IMR-90 (cell line): Measurements from ENCODE around the gene CCNQ. TPM values are rescaled to one million over a fixed set of nuclear protein-coding genes. Genes with fewer than 3 reads are reported as not detected.

Experiments used
- ATAC-seq: fragments of 200-7000 bp; cut with Tn5 transposase; 2 replicates; pipeline ENCODE4 v1.9.1; 2020; ENCODE audit warnings: low read depth, mild to moderate bottlenecking, moderate library complexity
- BruUV-seq: library from RNA; stranded (reverse); fragments of 400-500 nt; replicated peaks from 2 replicates; lab custom pipeline; 2021; lab: Mats Ljungman, UMichigan
- CTCF ChIA-PET: fragments of 300-600 bp; formaldehyde crosslinking; extraction: SDS; loops from one replicate; lab custom pipeline; 2021; ENCODE audit warnings: antibody characterized with exemption; lab: Yijun Ruan, JAX
- POLR2A ChIA-PET: fragments of 300-600 bp; sonication (Branson Sonifier 250); formaldehyde crosslinking; loops from one replicate; lab custom pipeline; 2022; ENCODE audit warnings: antibody characterized with exemption; ENCODE audit not compliant: unreplicated experiment; lab: Charles Lee
- DNase-seq: peaks from one replicate; pipeline ENCODE4 v3.0.0; 2013
- H2AFZ ChIP-seq: replicated peaks from 2 replicates; pipeline ENCODE3; 2013; ENCODE audit warnings: low read length, mild to moderate bottlenecking; ENCODE audit not compliant: poor library complexity
- H2AK5ac ChIP-seq: 2 replicates; pipeline ENCODE4 v1.6.1; 2013; ENCODE audit warnings: low read depth, low read length, inconsistent platforms
- H2AK9ac ChIP-seq: replicated peaks from 2 replicates; pipeline ENCODE3; 2013; ENCODE audit warnings: mild to moderate bottlenecking, low read depth, low read length, moderate library complexity; ENCODE audit not compliant: poor library complexity
- H2BK120ac ChIP-seq: 2 replicates; pipeline ENCODE4 v1.6.1; 2013; ENCODE audit warnings: low read depth, low read length, inconsistent platforms
- H2BK15ac ChIP-seq: 3 replicates; pipeline ENCODE4 v1.6.1; 2013; ENCODE audit warnings: low read depth, low read length, inconsistent platforms
- H2BK20ac ChIP-seq: 2 replicates; pipeline ENCODE4 v1.6.1; 2013; ENCODE audit warnings: low read depth, mild to moderate bottlenecking, inconsistent platforms, low read length, moderate library complexity
- H2BK5ac ChIP-seq: 2 replicates; pipeline ENCODE4 v1.6.1; 2013; ENCODE audit warnings: mild to moderate bottlenecking, low read depth, low read length, inconsistent platforms; ENCODE audit not compliant: poor library complexity, severe bottlenecking
- H3K14ac ChIP-seq: replicated peaks from 2 replicates; pipeline ENCODE4 v1.6.1; 2013; ENCODE audit warnings: low read depth, low read length, inconsistent platforms
- H3K18ac ChIP-seq: 2 replicates; pipeline ENCODE4 v1.6.1; 2013; ENCODE audit warnings: low read depth, low read length, control low read depth
- H3K23ac ChIP-seq: 2 replicates; pipeline ENCODE4 v1.6.1; 2013; ENCODE audit warnings: low read depth, low read length, inconsistent platforms
- H3K27ac ChIP-seq: 2 replicates; pipeline ENCODE4 v1.5.1; 2013; ENCODE audit warnings: mild to moderate bottlenecking, control low read depth, low read length; ENCODE audit not compliant: insufficient read depth
- H3K27me3 ChIP-seq: 2 replicates; pipeline ENCODE4 v1.6.1; 2013; ENCODE audit warnings: low read length; ENCODE audit not compliant: control insufficient read depth, insufficient read depth
- H3K36me3 ChIP-seq: 2 replicates; pipeline ENCODE4 v1.6.1; 2013; ENCODE audit warnings: low read length, mixed read lengths; ENCODE audit not compliant: control insufficient read depth, insufficient read depth
- H3K4ac ChIP-seq: 2 replicates; pipeline ENCODE4 v1.6.1; 2013; ENCODE audit warnings: low read depth, low read length, inconsistent platforms
- H3K4me1 ChIP-seq: 2 replicates; pipeline ENCODE4 v1.6.1; 2013; ENCODE audit warnings: low read length, mixed read lengths; ENCODE audit not compliant: control insufficient read depth, insufficient read depth
- H3K4me2 ChIP-seq: 2 replicates; pipeline ENCODE4 v1.6.1; 2013; ENCODE audit warnings: low read depth, mild to moderate bottlenecking, control low read depth, low read length, moderate library complexity
- H3K4me3 ChIP-seq: 2 replicates; pipeline ENCODE4 v1.5.1; 2013; ENCODE audit warnings: low read depth, mild to moderate bottlenecking, control low read depth, low read length, moderate library complexity; ENCODE audit not compliant: insufficient read depth
- H3K56ac ChIP-seq: 2 replicates; pipeline ENCODE4 v1.6.1; 2013; ENCODE audit warnings: low read length, inconsistent platforms; ENCODE audit not compliant: insufficient read depth; ENCODE audit errors: extremely low read depth
- H3K79me1 ChIP-seq, 2 experiments: 2 replicates each; pipeline ENCODE4 v1.6.1; 2013; ENCODE audit warnings: low read length in 2 of 2, inconsistent platforms in 1 of 2, low read depth in 1 of 2
- H3K9ac ChIP-seq: 2 replicates; pipeline ENCODE4 v1.6.1; 2013; ENCODE audit warnings: low read depth, low read length, control low read depth
- H3K9me1 ChIP-seq: 2 replicates; pipeline ENCODE4 v1.6.1; 2013; ENCODE audit warnings: low read length, inconsistent platforms; ENCODE audit not compliant: insufficient read depth
- H3K9me3 ChIP-seq: 2 replicates; pipeline ENCODE4 v1.6.1; 2013; ENCODE audit warnings: low read length; ENCODE audit not compliant: control insufficient read depth, insufficient read depth
- H4K20me1 ChIP-seq: 2 replicates; pipeline ENCODE4 v1.6.1; 2013; ENCODE audit warnings: low read length, inconsistent platforms; ENCODE audit not compliant: insufficient read depth
- H4K5ac ChIP-seq: 2 replicates; pipeline ENCODE4 v1.6.1; 2013; ENCODE audit warnings: mild to moderate bottlenecking, low read depth, low read length, control low read depth
- H4K8ac ChIP-seq, 2 experiments: 2 replicates each; pipeline ENCODE4 v1.6.1; 2013; ENCODE audit warnings: low read depth in 2 of 2, low read length in 2 of 2, control low read depth in 1 of 2, inconsistent platforms in 1 of 2
- H4K91ac ChIP-seq: 2 replicates; pipeline ENCODE4 v1.6.1; 2013; ENCODE audit warnings: low read depth, low read length, inconsistent platforms; ENCODE audit not compliant: insufficient read depth
- CHD1 ChIP-seq: IDR thresholded peaks from 2 replicates; pipeline ENCODE4 v1.6.1; 2012; ENCODE audit warnings: low read depth, low read length, improper control_type of control experiment
- FOS ChIP-seq: fragments of 150-350 bp; IDR thresholded peaks from 2 replicates; pipeline ENCODE4 v1.6.1; 2016; ENCODE audit warnings: low read depth, low read length
- MAFK ChIP-seq: IDR thresholded peaks from 2 replicates; pipeline ENCODE4 v1.6.1; 2012; ENCODE audit warnings: low read depth, low read length, improper control_type of control experiment
- NFE2L2 ChIP-seq: fragments of 150-350 bp; IDR thresholded peaks from 2 replicates; pipeline ENCODE4 v1.6.1; 2016; ENCODE audit warnings: low read depth, mild to moderate bottlenecking, low read length
- POLR2A ChIP-seq: IDR thresholded peaks from 2 replicates; pipeline ENCODE4 v1.6.1; 2012; ENCODE audit warnings: mild to moderate bottlenecking, low read depth, low read length
- RCOR1 ChIP-seq: IDR thresholded peaks from 2 replicates; pipeline ENCODE4 v1.6.1; 2012; ENCODE audit warnings: mild to moderate bottlenecking, low read length, improper control_type of control experiment; ENCODE audit not compliant: insufficient replicate concordance
- RFX5 ChIP-seq: IDR thresholded peaks from 2 replicates; pipeline ENCODE4 v1.8.0; 2012; ENCODE audit warnings: low read depth, mild to moderate bottlenecking, low read length, moderate library complexity
- SMC3 ChIP-seq: fragments of 150-350 bp; IDR thresholded peaks from 2 replicates; pipeline ENCODE4 v1.6.1; 2016; ENCODE audit warnings: low read depth, mild to moderate bottlenecking, antibody characterized with exemption, low read length, moderate library complexity
- WGBS, 2 experiments: methylation state at CpG; one replicate each; pipeline versions ENCODE4 v1.1.5 to v1.1.7; 2013; ENCODE audit warnings: missing lambda C conversion rate in 2 of 2; ENCODE audit not compliant: insufficient read length in 1 of 2; ENCODE audit errors: extremely low coverage in 2 of 2; 5-methylcytosine and 5-hydroxymethylcytosine counted together
- dilution Hi-C: fragments of 300-500 bp; cut with HindIII; formaldehyde crosslinking; loops from one replicate; pipeline ENCODE4 v1.14.3; 2018; ENCODE audit warnings: low sequenced_read_pairs; ENCODE audit not compliant: unreplicated experiment
- in situ Hi-C: fragments of 300-500 bp; cut with MboI; formaldehyde crosslinking; loops from 3 replicates; pipeline ENCODE4 v1.14.3; 2019; ENCODE audit warnings: low sequenced_read_pairs, inconsistent platforms, mixed read lengths
- intact Hi-C: fragments of 100-400 bp; cut with micrococcal nuclease; formaldehyde crosslinking; loops from 2 replicates; pipeline ENCODE4 v1.10.0; 2022
- polyA plus RNA-seq, 3 experiments: library from polyadenylated mRNA; depleted of rRNA; stranded (reverse); fragments of >200 nt; gene quantifications; 2 replicates each; pipeline ENCODE4 v1.2.3, GENCODE V29; 2012; ENCODE audit warnings: low replicate concordance in 1 of 3
- total RNA-seq: library from RNA; depleted of rRNA; stranded (reverse); fragments of >200 nt; gene quantifications from 2 replicates; pipeline ENCODE4 v1.2.3, GENCODE V29; 2012
- TF ChIP-seq, protein P1 (sequence below): conservative IDR thresholded peaks from 2 replicates; pipeline ENCODE4 v1.5.1; 2012; ENCODE audit warnings: mild to moderate bottlenecking, low read depth, low read length, improper control_type of control experiment
- TF ChIP-seq, protein P2 (sequence below): fragments of 150-350 bp; IDR thresholded peaks from 2 replicates; pipeline ENCODE4 v1.6.1; 2017; ENCODE audit warnings: mild to moderate bottlenecking, antibody characterized with exemption, low read length, low read depth
- TF ChIP-seq, protein P3 (sequence below): fragments of 150-350 bp; IDR thresholded peaks from 2 replicates; pipeline ENCODE4 v1.6.1; 2016; ENCODE audit warnings: low read depth, mild to moderate bottlenecking, low read length, moderate library complexity, borderline replicate concordance

Gene CCNQ
- total and polyA plus RNA-seq, 2 of the 4 experiments (the other 2 are of a cell fraction), result 27.6 to 35.2 TPM

DNA sequence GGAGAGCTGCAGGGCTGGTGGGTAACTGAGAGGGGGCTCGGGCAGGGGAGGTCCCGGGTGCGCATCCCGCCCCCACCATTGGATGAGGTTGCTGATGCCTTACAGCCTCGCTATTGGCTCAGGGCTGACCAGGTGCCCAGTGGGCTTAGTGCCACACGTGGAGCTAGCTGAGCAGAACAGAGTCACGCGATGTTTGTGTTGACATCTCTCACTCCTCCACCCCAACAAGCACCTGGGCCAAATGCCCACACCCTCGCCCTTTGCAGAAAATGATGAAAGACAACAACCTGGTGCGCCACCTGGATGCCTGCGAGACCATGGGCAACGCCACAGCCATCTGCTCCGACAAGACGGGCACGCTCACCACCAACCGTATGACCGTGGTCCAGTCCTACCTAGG, 49.7 kb downstream of the CCNQ start:
- H4K8ac ChIP-seq, result no peak overlapping the region
- POLR2A ChIA-PET, result no interaction called here
- H2AK5ac ChIP-seq, result no peak overlapping the region
- H2BK120ac ChIP-seq, result no peak overlapping the region
- H3K18ac ChIP-seq, result no peak overlapping the region
- H3K79me1 ChIP-seq, result no peaks in the 10 kb centered on the region
- no peak overlapping the region for H2AK9ac ChIP-seq
- H2BK15ac ChIP-seq, result no peak overlapping the region
- DNase-seq (no peak), ATAC-seq (no peak)
- TF ChIP-seq POLR2A (no peak), RCOR1 (no peak), RFX5 (no peak), NFE2L2 (no peak), SMC3 (no peak), CHD1 (no peak), MAFK (no peak), FOS (no peak)
- TF ChIP-seq, protein P1, sequence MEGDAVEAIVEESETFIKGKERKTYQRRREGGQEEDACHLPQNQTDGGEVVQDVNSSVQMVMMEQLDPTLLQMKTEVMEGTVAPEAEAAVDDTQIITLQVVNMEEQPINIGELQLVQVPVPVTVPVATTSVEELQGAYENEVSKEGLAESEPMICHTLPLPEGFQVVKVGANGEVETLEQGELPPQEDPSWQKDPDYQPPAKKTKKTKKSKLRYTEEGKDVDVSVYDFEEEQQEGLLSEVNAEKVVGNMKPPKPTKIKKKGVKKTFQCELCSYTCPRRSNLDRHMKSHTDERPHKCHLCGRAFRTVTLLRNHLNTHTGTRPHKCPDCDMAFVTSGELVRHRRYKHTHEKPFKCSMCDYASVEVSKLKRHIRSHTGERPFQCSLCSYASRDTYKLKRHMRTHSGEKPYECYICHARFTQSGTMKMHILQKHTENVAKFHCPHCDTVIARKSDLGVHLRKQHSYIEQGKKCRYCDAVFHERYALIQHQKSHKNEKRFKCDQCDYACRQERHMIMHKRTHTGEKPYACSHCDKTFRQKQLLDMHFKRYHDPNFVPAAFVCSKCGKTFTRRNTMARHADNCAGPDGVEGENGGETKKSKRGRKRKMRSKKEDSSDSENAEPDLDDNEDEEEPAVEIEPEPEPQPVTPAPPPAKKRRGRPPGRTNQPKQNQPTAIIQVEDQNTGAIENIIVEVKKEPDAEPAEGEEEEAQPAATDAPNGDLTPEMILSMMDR, result no peak
- TF ChIP-seq, protein P2, sequence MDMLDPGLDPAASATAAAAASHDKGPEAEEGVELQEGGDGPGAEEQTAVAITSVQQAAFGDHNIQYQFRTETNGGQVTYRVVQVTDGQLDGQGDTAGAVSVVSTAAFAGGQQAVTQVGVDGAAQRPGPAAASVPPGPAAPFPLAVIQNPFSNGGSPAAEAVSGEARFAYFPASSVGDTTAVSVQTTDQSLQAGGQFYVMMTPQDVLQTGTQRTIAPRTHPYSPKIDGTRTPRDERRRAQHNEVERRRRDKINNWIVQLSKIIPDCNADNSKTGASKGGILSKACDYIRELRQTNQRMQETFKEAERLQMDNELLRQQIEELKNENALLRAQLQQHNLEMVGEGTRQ, result no peak
- TF ChIP-seq, protein P3, sequence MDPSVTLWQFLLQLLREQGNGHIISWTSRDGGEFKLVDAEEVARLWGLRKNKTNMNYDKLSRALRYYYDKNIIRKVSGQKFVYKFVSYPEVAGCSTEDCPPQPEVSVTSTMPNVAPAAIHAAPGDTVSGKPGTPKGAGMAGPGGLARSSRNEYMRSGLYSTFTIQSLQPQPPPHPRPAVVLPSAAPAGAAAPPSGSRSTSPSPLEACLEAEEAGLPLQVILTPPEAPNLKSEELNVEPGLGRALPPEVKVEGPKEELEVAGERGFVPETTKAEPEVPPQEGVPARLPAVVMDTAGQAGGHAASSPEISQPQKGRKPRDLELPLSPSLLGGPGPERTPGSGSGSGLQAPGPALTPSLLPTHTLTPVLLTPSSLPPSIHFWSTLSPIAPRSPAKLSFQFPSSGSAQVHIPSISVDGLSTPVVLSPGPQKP, result no peak
- H3K36me3 ChIP-seq, result no peaks in the 10 kb centered on the region
- H2BK20ac ChIP-seq, result no peak overlapping the region
- H3K23ac ChIP-seq, result no peak overlapping the region
- H3K4ac ChIP-seq, result no peak overlapping the region
- no peaks in the 10 kb centered on the region; the same call in 1 of the 2 replicates for H3K9me3 ChIP-seq
- intact Hi-C loops (no loop called here), in situ Hi-C loops (no loop called here), dilution Hi-C loops (no loop called here)
- H3K27ac ChIP-seq, result no peak overlapping the region
- CTCF ChIA-PET, result interaction anchor here (0.7 kb wide), 1 partner anchor 102 kb away, joined by 5 read pairs; no protein-coding TSS in a partner anchor
- H4K91ac ChIP-seq, result no peak overlapping the region
- H3K27me3 ChIP-seq, result peaks cover 5% of the 10 kb centered on the region; the same call in 1 of the 2 replicates
- H3K9ac ChIP-seq, result no peak overlapping the region
- H3K9me1 ChIP-seq, result no peaks in the 10 kb centered on the region
- H4K5ac ChIP-seq, result no peak overlapping the region
- no peaks in the 10 kb centered on the region for H3K4me1 ChIP-seq
- WGBS, 2 experiments, result no CpG with 5 or more reads among the region's 17 CpGs
- H2AFZ ChIP-seq, result no peak overlapping the region
- no TSS peak for BruUV-seq
- H3K4me2 ChIP-seq, result no peak overlapping the region
- H4K20me1 ChIP-seq, result no peaks in the 10 kb centered on the region
- no peak overlapping the region for H3K4me3 ChIP-seq
- H3K14ac ChIP-seq, result no peak overlapping the region
- no peak overlapping the region for H3K56ac ChIP-seq
- H2BK5ac ChIP-seq, result no peak overlapping the region
